Vagina (tissue), 2 donors: Measurements from ENCODE around the gene EVPL. TPM values are rescaled to one million over a fixed set of nuclear protein-coding genes. Genes with fewer than 3 reads are reported as not detected.

Experiments
- DNase-seq, 2 donors: peaks; one replicate each; pipeline ENCODE4 v3.0.0-alpha.2; 2017; ENCODE audit errors: extremely low spot score in 2 of 2
- H3K27ac ChIP-seq: fragments of 200-600 bp; sonication (generic); one replicate; pipeline ENCODE4 v1.5.1; 2019
- H3K27me3 ChIP-seq: fragments of 200-600 bp; sonication (generic); one replicate; pipeline ENCODE4 v1.5.1; 2019
- H3K36me3 ChIP-seq, 2 donors: fragments of 200-600 bp; sonication (generic); one replicate each; pipeline ENCODE4 v1.5.1; 2017 to 2019
- H3K4me1 ChIP-seq: fragments of 200-600 bp; sonication (generic); one replicate; pipeline ENCODE4 v1.5.1; 2019
- H3K4me3 ChIP-seq, 2 donors: fragments of 200-600 bp; sonication (generic); 1 replicate in 1 of 2; 2 replicates in 1 of 2; pipeline ENCODE4 v1.5.1; 2016 to 2019
- H3K9me3 ChIP-seq: fragments of 200-600 bp; sonication (generic); one replicate; pipeline ENCODE4 v1.5.1; 2019
- POLR2A ChIP-seq, 2 donors: fragments of 450-650 bp; IDR thresholded peaks; one replicate each; pipeline ENCODE4 v1.6.1; 2017; ENCODE audit warnings: antibody characterized with exemption in 2 of 2, mild to moderate bottlenecking in 2 of 2, moderate library complexity in 2 of 2
- POLR2AphosphoS5 ChIP-seq, 2 donors: sonication (generic); formaldehyde crosslinking; IDR thresholded peaks; one replicate each; pipeline ENCODE4 v1.9.0; 2017; ENCODE audit warnings: antibody characterized with exemption in 2 of 2, mild to moderate bottlenecking in 2 of 2, low read depth in 1 of 2; ENCODE audit not compliant: insufficient read depth in 1 of 2
- intact Hi-C: fragments of 100-400 bp; cut with DNase I; formaldehyde crosslinking; loops from one replicate; pipeline ENCODE4 v1.15.1; 2023
- total RNA-seq: library from RNA; depleted of rRNA; stranded (reverse); fragments of >200 nt; gene quantifications from one replicate; pipeline ENCODE4 v1.2.3, GENCODE V29; 2016
- TF ChIP-seq, protein P1 (sequence below), 3 experiments: fragments of 450-650 bp in 2 of 3; fragments of 200-600 bp in 1 of 3; sonication (generic) in 1 of 3; IDR thresholded peaks; one replicate each; pipeline ENCODE4 v1.5.1; 2017 to 2019; ENCODE audit warnings: antibody characterized with exemption in 3 of 3, mild to moderate bottlenecking in 2 of 3, moderate library complexity in 2 of 3

EVPL gene
- total RNA-seq, 1 donor from 2014 or later, result 115 TPM

DNA sequence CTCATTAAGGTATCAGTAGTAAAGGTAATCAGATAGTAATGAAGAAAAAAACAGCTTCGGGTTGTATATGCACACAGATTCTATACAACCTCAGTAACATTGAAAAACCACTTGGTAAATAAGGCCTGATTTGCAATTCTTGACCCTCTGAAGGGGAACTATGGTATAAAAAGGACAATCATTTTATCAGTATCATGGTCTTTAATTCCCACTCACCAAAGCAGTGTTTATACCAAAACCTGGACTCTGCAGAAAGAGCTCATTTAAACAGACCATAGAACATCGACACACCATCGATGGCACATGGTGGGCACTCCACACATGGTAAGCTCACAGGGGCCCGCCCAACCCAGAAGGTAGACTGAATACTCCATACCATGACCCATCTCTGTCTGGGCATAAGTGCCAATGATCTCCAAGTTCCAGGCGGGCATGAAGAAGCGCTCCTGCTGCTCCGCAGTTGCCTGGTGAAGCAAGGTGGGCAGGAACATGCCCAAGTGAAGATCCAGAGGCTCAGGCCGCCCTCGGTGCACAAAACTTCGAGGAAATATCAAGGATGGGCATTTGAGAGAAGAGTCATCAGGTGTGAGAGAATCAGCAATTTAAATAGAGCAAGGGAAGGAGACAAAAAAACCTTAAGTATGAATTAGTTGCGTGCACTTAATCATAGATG, 67.1 kb downstream of the EVPL start:
- Histone ChIP-seq H3K27me3 (no peaks in the 10 kb centered on the region), H3K4me3 (no peak overlapping the region), H3K4me1 (peaks cover 7% of the 10 kb centered on the region), H3K9me3 (no peaks in the 10 kb centered on the region), H3K36me3 (peaks cover 0 to 23% of the 10 kb centered on the region in 2 donors), H3K27ac (no peak overlapping the region)
- TF ChIP-seq, protein P1, sequence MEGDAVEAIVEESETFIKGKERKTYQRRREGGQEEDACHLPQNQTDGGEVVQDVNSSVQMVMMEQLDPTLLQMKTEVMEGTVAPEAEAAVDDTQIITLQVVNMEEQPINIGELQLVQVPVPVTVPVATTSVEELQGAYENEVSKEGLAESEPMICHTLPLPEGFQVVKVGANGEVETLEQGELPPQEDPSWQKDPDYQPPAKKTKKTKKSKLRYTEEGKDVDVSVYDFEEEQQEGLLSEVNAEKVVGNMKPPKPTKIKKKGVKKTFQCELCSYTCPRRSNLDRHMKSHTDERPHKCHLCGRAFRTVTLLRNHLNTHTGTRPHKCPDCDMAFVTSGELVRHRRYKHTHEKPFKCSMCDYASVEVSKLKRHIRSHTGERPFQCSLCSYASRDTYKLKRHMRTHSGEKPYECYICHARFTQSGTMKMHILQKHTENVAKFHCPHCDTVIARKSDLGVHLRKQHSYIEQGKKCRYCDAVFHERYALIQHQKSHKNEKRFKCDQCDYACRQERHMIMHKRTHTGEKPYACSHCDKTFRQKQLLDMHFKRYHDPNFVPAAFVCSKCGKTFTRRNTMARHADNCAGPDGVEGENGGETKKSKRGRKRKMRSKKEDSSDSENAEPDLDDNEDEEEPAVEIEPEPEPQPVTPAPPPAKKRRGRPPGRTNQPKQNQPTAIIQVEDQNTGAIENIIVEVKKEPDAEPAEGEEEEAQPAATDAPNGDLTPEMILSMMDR (IDR thresholded peaks at IDR 0.05), result no peak
- TF ChIP-seq POLR2AphosphoS5 (IDR thresholded peaks at IDR 0.05; ENCODE audit: insufficient read depth in 1 of 2, low read depth in 1 of 2) (no peak), POLR2A (IDR thresholded peaks at IDR 0.05) (no peak)
- no peak for DNase-seq
- intact Hi-C loops, result no loop called here

DNA sequence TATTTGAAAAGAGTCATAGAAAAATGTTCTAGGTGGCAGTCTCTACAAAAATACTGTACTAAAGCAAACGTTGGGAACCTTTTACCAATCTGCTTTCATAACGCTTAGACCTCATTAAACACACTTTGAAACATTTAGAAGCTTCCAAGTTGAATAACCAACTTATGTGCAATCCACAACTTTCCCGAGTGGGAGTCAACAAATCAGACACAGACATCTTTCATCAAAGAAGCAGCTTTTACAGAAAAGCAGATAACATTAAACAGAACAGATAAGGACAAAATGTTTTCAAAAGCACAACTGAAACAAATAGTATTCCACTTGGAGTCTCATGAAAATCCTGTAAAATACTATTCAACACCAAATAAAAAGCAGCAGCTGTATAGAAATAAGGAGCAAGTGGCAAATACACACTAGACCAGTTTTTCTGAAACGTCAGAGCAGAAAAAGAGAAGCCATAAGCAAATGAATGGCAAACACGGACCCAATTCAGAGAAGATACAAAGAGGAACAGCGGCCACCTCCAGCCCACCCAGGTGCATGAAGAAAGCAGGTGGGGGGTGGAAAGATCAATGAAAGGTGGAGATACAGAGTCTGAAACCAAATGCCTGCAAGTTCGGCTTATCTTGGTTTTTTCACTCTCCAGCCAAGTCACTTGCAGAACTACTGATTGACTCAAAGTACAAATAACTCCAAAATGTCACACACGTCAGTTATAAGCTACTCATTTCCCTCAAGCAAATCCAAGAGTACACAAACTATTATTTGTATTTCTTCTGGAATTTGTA, 67.9 kb downstream of the EVPL start:
- intact Hi-C loops, result no loop called here
- TF ChIP-seq POLR2A (IDR thresholded peaks at IDR 0.05) (no peak), POLR2AphosphoS5 (IDR thresholded peaks at IDR 0.05; ENCODE audit: insufficient read depth in 1 of 2, low read depth in 1 of 2) (no peak)
- TF ChIP-seq, protein P1 (IDR thresholded peaks at IDR 0.05), result no peak
- DNase-seq, result no peak
- Histone ChIP-seq H3K27me3 (no peaks in the 10 kb centered on the region), H3K9me3 (no peaks in the 10 kb centered on the region), H3K4me3 (no peak overlapping the region), H3K36me3 (peaks cover 0 to 28% of the 10 kb centered on the region in 2 donors), H3K4me1 (peaks cover 7% of the 10 kb centered on the region), H3K27ac (no peak overlapping the region)

Other genes with a start within 250 kb of the EVPL start
- gene UNK, start 242.5 kb downstream of the EVPL start, total RNA-seq, result 35.1 TPM
- 32.7 TPM for gene UNC13D, start 182.9 kb downstream of the EVPL start, total RNA-seq
- 54.3 TPM for gene WBP2, start 172.0 kb downstream of the EVPL start, total RNA-seq
- gene TRIM47, start 148.7 kb downstream of the EVPL start, total RNA-seq, result 63.3 TPM
- 59.9 TPM for gene TRIM65, start 130.4 kb downstream of the EVPL start, total RNA-seq
- 67.8 TPM for gene MRPL38, start 122.4 kb downstream of the EVPL start, total RNA-seq
- gene FBF1, start 86.3 kb downstream of the EVPL start, total RNA-seq, result 13.0 TPM
- 50.6 TPM for gene ACOX1, start 48.1 kb downstream of the EVPL start, total RNA-seq
- 10.3 TPM for gene TEN1, start 48.1 kb downstream of the EVPL start, total RNA-seq
- gene CDK3, start 26.5 kb downstream of the EVPL start, total RNA-seq, result 3.2 TPM
- gene SRP68, start 45.2 kb upstream of the EVPL start, total RNA-seq, result 52.8 TPM
- gene GALR2, start 47.5 kb upstream of the EVPL start, total RNA-seq, result not detected
- not detected for gene ZACN, start 51.9 kb upstream of the EVPL start, total RNA-seq
- gene EXOC7, start 76.5 kb upstream of the EVPL start, total RNA-seq, result 79.8 TPM
- not detected for gene FOXJ1, start 113.9 kb upstream of the EVPL start, total RNA-seq
- gene RNF157, start 213.2 kb upstream of the EVPL start, total RNA-seq, result 8.8 TPM
- gene UBALD2, start 238.0 kb upstream of the EVPL start, total RNA-seq, result 18.4 TPM